GM12801 (cell line): ENCODE results near the gene API5.

ENCODE experiments used
- TF ChIP-seq, protein P1 (sequence below): IDR thresholded peaks from one replicate; pipeline ENCODE4 v1.5.1; 2011; ENCODE audit warnings: control low read depth; ENCODE audit not compliant: insufficient read length; ENCODE audit errors: extremely low read depth

The API5 gene

GRCh38 chr11:43381802-43382201 lies 70.0 kb downstream of the API5 start:
- TF ChIP-seq, protein P1, sequence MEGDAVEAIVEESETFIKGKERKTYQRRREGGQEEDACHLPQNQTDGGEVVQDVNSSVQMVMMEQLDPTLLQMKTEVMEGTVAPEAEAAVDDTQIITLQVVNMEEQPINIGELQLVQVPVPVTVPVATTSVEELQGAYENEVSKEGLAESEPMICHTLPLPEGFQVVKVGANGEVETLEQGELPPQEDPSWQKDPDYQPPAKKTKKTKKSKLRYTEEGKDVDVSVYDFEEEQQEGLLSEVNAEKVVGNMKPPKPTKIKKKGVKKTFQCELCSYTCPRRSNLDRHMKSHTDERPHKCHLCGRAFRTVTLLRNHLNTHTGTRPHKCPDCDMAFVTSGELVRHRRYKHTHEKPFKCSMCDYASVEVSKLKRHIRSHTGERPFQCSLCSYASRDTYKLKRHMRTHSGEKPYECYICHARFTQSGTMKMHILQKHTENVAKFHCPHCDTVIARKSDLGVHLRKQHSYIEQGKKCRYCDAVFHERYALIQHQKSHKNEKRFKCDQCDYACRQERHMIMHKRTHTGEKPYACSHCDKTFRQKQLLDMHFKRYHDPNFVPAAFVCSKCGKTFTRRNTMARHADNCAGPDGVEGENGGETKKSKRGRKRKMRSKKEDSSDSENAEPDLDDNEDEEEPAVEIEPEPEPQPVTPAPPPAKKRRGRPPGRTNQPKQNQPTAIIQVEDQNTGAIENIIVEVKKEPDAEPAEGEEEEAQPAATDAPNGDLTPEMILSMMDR = no peak

- TF ChIP-seq, protein P1 = no peak
Measured at GRCh38 chr11:43382614-43383013, 70.8 kb downstream of the API5 start.

DNA sequence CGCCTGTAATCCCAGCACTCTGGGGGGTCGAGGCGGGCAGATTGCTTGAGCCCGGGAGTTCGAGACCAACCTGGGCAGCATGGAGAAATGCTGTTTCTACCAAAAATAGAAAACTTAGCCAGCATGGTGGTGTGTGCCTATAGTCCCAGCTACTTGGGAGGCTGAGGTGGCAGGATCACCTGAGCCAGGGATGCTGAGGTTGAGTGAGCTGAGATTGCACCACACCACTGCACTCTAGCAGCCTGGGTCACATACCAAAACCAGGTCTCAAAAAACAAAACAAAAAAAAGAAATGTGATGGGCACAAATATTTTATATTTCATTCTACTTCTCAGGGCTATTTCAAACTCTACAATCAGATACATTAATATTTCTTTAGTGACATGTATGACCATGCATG lies 72.6 kb downstream of the API5 start:
- TF ChIP-seq, protein P1 = no peak

- TF ChIP-seq, protein P1 = no peak
Measured at GRCh38 chr11:43392713-43393112, 80.9 kb downstream of the API5 start.

DNA sequence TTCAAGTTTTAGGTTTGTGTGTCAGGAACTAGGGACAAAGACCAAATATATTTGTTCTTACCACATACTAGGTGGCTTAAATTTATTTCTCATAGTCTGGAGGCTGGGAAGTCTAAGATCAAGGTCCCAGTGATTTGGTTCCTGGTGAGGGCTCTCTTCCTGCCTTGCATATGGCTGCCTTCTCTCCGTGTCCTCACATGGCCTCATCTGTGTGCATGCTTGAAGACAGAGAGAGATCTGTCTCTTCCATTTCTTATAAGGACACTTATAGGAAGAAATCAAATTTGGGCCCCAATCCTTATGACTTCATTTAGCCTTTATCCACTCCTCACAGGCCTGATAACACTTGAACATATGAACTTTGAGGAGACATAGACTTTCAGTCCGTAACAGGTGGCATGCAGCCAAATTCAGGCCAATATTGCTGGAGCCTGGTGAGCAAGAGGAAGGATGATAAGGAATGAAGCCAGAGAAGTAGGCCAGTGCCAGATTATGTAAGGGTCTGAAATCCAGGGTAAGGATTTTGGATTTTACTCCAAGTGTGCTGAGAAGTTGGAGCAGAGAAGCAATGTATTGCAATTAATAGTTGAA lies 82.1 kb downstream of the API5 start:
- TF ChIP-seq, protein P1 = no peak
